ENCODE results near the gene DRC3.

The DRC3 gene

DNA sequence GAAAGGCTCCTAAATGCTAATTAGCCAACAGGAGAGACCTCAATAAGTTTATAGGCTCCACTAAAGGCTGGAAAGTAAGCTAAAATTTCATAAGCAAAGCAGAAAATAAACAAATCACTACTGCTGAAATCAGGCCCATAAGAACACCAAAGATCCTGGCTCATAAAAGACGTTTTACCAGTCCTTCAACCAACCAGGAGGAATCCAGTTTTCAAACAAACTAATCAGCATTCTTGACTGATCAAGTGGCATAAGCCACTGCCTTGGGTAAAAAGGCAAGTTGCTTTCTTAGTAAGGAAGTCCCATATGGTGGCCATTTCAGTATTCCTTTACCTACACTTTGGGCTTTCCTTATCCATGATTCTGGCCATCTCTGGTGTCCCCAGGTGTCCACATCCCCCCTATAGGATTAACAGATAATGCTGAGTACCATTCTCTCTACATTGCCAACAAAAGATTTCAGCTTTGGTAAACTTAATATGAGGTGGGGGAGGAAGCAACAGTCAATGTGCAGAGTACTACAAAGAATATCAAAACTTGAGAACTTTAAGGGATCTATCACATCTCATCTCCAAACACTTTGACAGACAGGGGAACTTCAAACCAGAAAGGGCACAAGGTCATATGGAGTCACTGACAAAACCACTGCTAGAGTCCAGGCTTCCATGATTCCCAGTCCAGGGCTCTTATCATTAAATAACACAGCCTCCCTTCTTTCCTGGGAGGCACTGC lies 1.8 kb upstream of the DRC3 start:
- no peak for DNase-seq (ENCODE audit: low read depth)

DNA sequence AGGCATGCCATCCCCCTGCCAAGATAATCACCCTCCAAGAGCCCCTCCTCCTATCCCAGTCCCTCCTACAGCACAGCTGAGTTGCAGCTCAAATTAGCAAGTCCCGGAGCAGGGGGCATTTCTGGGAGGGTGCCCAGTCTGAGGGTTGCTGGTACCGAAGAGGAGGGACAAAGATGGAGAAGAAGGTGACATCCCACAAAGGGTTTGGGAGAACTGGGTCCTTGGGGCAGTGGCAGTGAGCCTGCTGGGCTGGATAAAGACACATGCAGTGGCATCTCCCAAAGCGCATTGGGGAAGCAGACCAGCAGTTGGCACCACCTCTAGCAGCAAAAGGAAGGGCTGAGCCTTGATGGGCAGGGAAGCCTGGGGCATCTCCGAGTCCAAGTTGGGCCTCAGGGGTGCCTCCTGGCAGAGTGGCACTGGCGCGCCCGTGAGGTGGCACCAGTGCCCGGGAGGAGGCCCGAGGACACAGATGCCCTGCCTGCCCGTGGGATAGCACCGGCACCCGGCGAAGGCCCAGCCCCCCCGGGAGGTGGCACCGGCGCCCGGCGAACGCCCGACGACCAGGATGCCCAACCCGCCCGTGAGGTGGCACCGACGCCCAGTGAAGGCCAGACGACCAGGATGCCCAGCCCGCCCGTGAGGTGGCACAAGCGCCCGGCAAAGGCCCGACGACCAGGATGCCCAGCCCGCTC lies 1.1 kb upstream of the DRC3 start:
- no peak for DNase-seq (ENCODE audit: low read depth)

DNA sequence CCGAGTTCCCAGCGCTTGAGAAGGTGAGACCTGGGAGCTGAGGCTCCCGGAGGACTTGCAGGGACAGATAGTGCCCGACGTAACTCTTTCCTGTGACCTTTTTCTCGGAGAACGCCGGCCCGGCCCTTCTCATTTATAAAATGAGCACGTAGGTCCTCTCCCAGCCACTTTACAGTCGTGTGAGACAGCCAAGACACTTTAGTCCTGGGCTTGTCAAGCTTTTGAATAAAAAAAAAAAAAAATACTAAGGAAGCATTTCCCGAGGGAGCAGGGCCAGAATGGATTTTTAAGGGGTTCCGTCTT lies 241 bp downstream of the DRC3 start:
- DNase-seq (ENCODE audit: low read depth) = no peak

DNA sequence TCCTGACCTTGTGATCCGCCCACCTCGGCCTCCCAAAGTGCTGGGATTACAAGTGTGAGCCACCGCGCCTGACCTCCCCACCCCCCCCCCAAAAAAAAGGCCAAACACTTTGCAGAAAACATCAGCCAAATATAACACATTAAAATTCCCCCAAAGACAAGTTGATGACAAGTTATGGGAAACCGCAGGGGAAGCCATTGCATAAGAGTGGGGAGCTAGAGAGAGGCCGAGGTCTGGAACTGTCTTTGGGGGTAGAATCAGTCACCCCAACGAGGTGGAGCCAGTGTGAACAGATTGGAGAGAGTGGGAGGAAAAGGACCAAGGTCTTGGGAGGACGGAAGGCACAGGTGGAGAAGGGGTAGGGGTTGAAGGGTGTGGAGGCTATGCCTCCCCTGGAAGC lies 2.8 kb downstream of the DRC3 start:
- no peak for DNase-seq (ENCODE audit: low read depth)

- DNase-seq (ENCODE audit: low read depth) = no peak
These were observed 4.4 kb downstream of the DRC3 start for GRCh38 chr17:17976931-17977570.

DNA sequence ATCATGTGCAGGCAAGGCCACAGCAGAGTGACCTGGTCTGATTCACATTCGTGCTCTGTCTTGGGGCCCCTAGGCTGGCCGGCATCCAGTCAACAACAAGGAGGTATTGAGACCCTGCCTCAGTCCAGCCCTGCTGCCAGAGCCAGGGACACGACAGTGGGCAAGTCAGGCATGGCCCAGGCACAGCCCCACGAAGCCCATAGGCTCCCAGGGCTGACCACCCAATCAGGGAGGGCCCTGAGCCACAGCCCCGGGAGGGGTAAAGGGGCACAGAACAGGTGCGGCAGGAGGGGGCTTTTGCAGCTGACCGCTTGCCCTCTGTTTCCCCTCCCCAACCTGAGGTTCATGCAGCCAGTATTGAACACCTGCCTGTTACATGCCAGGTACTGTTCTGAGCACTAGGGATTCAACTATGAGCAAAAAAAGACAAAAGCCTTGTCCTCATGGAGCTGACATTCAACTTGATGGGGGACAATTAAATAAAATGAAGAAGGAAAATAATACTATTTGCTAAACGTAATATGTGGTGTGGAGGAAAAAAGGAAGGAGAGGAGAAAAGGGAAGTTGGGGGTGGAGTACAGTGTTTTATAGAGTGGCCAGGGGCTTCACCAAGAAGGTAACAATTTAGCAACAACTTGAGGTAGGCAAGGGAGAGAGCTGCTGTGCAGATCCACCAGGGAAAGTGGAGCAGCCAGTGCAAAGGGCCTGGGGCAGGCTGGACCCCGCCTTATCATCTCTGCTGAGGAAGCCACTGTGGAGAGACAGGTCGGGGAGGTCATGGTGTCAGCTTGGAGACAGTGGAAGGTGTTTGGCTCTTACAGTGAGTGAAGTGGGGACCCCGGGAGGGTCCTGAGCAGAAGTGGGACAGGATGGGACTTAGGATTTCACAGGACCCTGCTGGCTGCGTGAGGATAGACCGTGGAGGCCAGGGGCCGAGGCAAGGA lies 6.1 kb downstream of the DRC3 start:
- DNase-seq (ENCODE audit: low read depth) = no peak

GRCh38 chr17:17979778-17980177 lies 7.1 kb downstream of the DRC3 start:
- no peak for DNase-seq (ENCODE audit: low read depth)

GRCh38 chr17:17981330-17981729 lies 8.7 kb downstream of the DRC3 start:
- DNase-seq (ENCODE audit: low read depth) = no peak

DNA sequence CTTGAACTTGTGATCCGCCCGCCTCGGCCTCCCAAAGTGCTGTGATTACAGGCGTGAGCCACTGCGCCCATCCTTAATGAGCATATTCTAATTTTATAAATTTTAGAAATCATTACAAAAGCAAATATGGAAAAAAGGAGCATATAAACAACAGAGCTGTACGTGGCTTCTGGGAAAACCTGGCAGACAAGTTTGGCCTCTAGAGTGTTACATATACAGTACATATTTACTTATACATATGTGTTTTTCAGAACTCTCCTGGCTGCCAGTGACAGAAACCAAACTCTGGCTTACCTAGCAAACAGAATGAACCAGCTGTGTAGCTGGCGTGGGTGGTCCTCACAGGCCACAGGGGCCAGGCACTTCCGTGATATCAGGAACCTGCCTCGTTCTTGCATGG lies 10.1 kb downstream of the DRC3 start:
- no peak for DNase-seq (ENCODE audit: low read depth)

GRCh38 chr17:17983376-17983775 lies 10.7 kb downstream of the DRC3 start:
- no peak for DNase-seq (ENCODE audit: low read depth)

DNA sequence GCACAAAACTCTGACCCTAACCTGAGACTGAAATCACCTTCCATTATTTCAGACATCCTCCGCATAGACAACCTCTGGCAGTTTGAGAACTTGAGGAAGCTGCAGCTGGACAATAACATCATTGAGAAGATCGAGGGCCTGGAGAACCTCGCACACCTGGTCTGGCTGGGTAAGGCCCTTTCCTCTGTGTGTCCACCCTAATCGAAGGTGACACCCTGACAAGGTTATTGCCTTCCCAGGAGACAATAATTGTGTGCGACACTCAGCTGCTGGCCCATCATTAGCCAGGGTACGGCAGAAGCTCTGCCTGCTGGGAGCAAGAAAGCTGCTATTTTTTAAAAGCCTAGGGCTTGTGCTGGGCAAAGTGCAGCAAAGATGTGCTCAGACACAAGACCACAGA lies 11.1 kb downstream of the DRC3 start:
- DNase-seq (ENCODE audit: low read depth) = no peak

GRCh38 chr17:17985153-17985552 lies 12.5 kb downstream of the DRC3 start:
- no peak for DNase-seq (ENCODE audit: low read depth)

DNA sequence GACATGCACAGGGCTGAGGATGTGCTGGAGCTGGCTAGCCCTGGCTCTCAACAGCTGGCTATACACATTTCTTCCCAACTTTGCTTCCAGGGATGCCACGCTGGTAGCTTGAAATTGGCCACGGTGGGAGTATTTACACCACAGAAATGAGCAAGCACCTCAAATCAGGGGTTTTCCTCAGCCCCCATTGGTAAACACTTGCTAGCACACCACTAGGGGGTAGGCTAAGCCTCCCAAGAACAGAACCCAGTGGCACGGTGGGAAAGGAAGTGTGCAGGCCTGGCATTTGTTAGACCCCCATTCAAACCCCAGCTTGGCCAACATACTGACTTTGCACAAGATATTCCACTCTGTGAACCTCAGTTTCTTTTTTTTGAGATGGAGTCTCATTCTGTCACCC lies 12.9 kb downstream of the DRC3 start:
- no peak for DNase-seq (ENCODE audit: low read depth)

DNA sequence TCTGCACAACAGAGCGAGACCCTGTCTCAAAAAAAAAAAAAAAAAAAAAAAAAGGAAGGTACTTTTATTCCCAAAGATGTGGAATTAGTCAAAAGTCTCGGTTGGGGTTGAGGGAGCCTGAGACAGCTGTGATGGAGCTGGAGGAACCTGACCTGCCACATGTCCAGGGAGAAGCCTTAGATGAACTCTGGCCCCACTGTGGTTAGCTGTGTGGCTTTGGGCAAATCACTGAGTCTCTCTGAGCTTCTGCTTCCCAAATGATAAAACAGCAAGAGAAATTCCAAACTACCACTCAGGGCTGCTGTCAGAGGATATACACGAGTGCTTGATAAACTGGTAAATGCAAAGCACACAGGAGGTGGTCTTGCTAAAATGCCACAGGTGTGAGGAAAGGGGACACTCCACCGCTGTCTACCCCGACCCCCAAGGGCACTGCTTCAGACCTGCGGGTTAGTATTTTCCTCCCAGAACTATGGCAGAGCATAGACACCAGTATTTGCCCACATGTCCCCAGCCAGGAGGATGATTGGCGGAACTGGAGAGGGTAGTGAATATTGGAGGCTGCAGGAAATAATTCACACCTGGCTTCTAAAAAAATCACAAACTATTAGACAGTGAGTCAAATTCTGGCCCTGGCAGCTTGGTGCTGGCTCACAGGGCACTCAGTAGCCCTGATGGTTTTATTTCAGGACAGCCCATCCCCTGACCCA lies 14.7 kb downstream of the DRC3 start:
- no peak for DNase-seq (ENCODE audit: low read depth)

GRCh38 chr17:17987901-17988300 lies 15.2 kb downstream of the DRC3 start:
- DNase-seq (ENCODE audit: low read depth) = no peak

- no peak for DNase-seq (ENCODE audit: low read depth)
These were observed 15.8 kb downstream of the DRC3 start for GRCh38 chr17:17988427-17988945.

- no peak for DNase-seq (ENCODE audit: low read depth)
These were observed 16.4 kb downstream of the DRC3 start for GRCh38 chr17:17989081-17989480.

DNA sequence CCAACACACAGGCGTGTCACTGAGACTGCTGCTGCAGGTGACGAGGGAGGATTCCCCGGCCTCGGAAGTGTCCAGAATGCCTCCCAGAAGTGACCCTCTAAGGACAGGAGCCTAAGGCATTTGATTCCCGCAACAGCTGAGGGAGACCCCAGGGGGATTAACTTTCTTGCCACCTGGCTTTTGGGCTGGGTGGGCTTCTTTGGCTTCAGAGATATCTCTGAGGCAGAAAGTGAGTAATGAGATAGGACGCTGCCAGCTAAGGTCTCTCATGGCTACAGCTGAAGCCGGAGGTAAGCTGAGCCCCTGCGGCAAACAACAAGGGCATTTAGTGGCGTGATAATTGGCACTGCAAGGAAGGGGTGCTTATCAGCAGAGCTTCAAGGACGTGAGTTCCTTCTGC lies 17.0 kb downstream of the DRC3 start:
- DNase-seq (ENCODE audit: low read depth) = no peak

DNA sequence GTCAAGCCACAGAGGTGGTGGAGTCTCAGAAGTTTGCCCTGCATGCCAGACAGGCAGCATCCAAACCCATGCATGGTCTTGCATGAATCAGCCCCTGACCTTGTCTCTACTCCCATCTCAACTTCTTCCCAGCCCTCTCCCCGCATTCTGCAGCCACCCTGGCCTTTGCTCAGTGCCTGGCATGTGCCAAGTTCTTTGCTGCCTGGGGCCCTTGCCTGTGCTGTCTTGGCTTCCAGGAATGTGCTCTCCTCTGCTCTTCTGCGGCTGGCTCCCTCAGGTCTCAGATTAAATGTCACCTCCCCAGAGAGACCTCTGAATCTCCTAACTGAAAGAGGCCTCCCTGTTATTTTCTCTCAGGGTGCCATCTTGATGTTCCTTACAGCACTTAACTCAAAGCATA lies 17.6 kb downstream of the DRC3 start:
- DNase-seq (ENCODE audit: low read depth) = no peak

GRCh38 chr17:17993366-17993765 lies 20.7 kb downstream of the DRC3 start:
- DNase-seq (ENCODE audit: low read depth) = no peak

DNA sequence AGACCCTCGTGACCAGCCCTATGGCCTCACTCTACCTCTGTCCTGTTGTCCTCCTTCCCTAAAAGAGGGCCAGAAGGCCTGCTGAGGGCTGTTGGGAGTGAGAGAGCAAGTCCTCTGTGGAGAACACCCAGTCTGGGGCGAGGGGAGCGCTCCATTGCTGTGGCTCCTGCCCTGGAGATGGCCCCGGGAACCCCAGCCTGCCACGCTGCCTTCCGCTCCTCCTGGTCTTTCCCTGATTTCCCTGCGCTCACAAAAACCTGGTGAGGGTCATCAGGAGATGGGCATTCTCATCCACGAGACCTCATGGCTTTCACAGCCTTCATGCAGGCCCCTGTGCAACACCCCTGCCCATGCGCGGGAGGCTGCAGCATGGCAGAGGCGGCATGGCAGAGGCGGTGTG lies 21.2 kb downstream of the DRC3 start:
- no peak for DNase-seq (ENCODE audit: low read depth)

Measured in iris pigment epithelial cell (primary cell).